DND-41 (cell line): ENCODE measurements around the gene OR5P2.

ENCODE experiments used
- ATAC-seq: fragments of 200-7000 bp; cut with Tn5 transposase; 3 replicates; pipeline ENCODE4 v1.9.1; 2021; ENCODE audit warnings: low read depth; ENCODE audit not compliant: insufficient read depth
- DNase-seq: peaks from one replicate; pipeline ENCODE4 v3.0.0-alpha.2; 2020
- H2AFZ ChIP-seq: 2 replicates; pipeline ENCODE4 v1.6.0; 2012; ENCODE audit warnings: low read depth, low read length
- H3K27ac ChIP-seq: 2 replicates; pipeline ENCODE4 v1.5.1; 2012; ENCODE audit warnings: low read length, inconsistent platforms
- H3K27me3 ChIP-seq: fragments of 200-600 bp; sonication (generic); 2 replicates; pipeline ENCODE4 v1.6.0; 2012; ENCODE audit warnings: low read length, mild to moderate bottlenecking, inconsistent platforms; ENCODE audit not compliant: insufficient read depth, poor library complexity
- H3K36me3 ChIP-seq: 2 replicates; pipeline ENCODE4 v1.5.1; 2012; ENCODE audit warnings: low read length, inconsistent platforms; ENCODE audit not compliant: insufficient read depth
- H3K4me1 ChIP-seq: 2 replicates; pipeline ENCODE4 v1.5.1; 2012; ENCODE audit warnings: mild to moderate bottlenecking, low read length; ENCODE audit not compliant: insufficient read depth
- H3K4me2 ChIP-seq: 2 replicates; pipeline ENCODE4 v1.6.0; 2012; ENCODE audit warnings: mild to moderate bottlenecking, moderate library complexity, low read length, inconsistent platforms; ENCODE audit not compliant: insufficient read depth
- H3K4me3 ChIP-seq, 2 experiments: fragments of 200-600 bp in 1 of 2; shearing (Covaris generic) in 1 of 2; 2 replicates each; pipeline ENCODE4 v1.5.1; 2012 to 2016; ENCODE audit warnings: inconsistent platforms in 2 of 2, low read length in 2 of 2, mild to moderate bottlenecking in 2 of 2, low read depth in 1 of 2, moderate library complexity in 1 of 2
- H3K79me2 ChIP-seq: 2 replicates; pipeline ENCODE4 v1.6.0; 2012; ENCODE audit warnings: low read length, inconsistent platforms; ENCODE audit not compliant: insufficient read depth
- H3K9ac ChIP-seq: 2 replicates; pipeline ENCODE4 v1.6.0; 2012; ENCODE audit warnings: low read depth, mild to moderate bottlenecking, inconsistent platforms, low read length, moderate library complexity
- H3K9me3 ChIP-seq: 2 replicates; pipeline ENCODE4 v1.5.1; 2012; ENCODE audit warnings: low read length, moderate library complexity, mild to moderate bottlenecking, inconsistent platforms; ENCODE audit not compliant: insufficient read depth, severe bottlenecking
- H4K20me1 ChIP-seq: 2 replicates; pipeline ENCODE4 v1.6.0; 2012; ENCODE audit warnings: low read length; ENCODE audit not compliant: insufficient read depth
- CTCF ChIP-seq: IDR thresholded peaks from 2 replicates; pipeline ENCODE4 v1.5.1; 2012; ENCODE audit warnings: borderline replicate concordance, low read length, moderate library complexity, mild to moderate bottlenecking; ENCODE audit not compliant: poor library complexity, severe bottlenecking; ENCODE audit errors: extremely low read depth
- EZH2 ChIP-seq: IDR thresholded peaks from 3 replicates; pipeline ENCODE4 v1.6.1; 2012; ENCODE audit warnings: borderline replicate concordance, low read depth, mild to moderate bottlenecking, moderate library complexity, low read length, inconsistent platforms; ENCODE audit not compliant: severe bottlenecking

Gene OR5P2

GRCh38 chr11:7759010-7759409, 37.7 kb downstream of the OR5P2 start:
- no peaks in the 10 kb centered on the region for H4K20me1 ChIP-seq
- ATAC-seq (no peak), DNase-seq (no peak)
- H3K4me2 ChIP-seq = no peak overlapping the region
- no peak for TF ChIP-seq EZH2
- no peak for TF ChIP-seq CTCF
- no peak overlapping the region for H3K27ac ChIP-seq
- H3K9ac ChIP-seq = no peak overlapping the region
- no peaks in the 10 kb centered on the region for H3K9me3 ChIP-seq
- H3K4me1 ChIP-seq = no peaks in the 10 kb centered on the region
- no peaks in the 10 kb centered on the region for H3K36me3 ChIP-seq
- no peaks in the 10 kb centered on the region for H3K27me3 ChIP-seq
- no peak overlapping the region for H3K4me3 ChIP-seq
- no peak overlapping the region for H2AFZ ChIP-seq
- H3K79me2 ChIP-seq = no peaks in the 10 kb centered on the region

GRCh38 chr11:7749456-7749855, 47.3 kb downstream of the OR5P2 start:
- H4K20me1 ChIP-seq = no peaks in the 10 kb centered on the region
- DNase-seq = no peak
- H3K27me3 ChIP-seq = no peaks in the 10 kb centered on the region
- no peak overlapping the region for H3K9ac ChIP-seq
- no peak for TF ChIP-seq EZH2
- no peak for TF ChIP-seq CTCF
- ATAC-seq = no peak
- no peak overlapping the region for H3K27ac ChIP-seq
- H3K79me2 ChIP-seq = no peaks in the 10 kb centered on the region
- H3K4me2 ChIP-seq = no peak overlapping the region
- H3K4me3 ChIP-seq = no peak overlapping the region
- H2AFZ ChIP-seq = no peak overlapping the region
- no peaks in the 10 kb centered on the region for H3K9me3 ChIP-seq
- H3K4me1 ChIP-seq = no peaks in the 10 kb centered on the region
- H3K36me3 ChIP-seq = no peaks in the 10 kb centered on the region
